ENCODE measurements around the gene SMOC2. TPM values are rescaled to one million over a fixed set of nuclear protein-coding genes. Genes with fewer than 3 reads are reported as not detected.

SMOC2 gene
- total and polyA plus RNA-seq, 2 of the 4 experiments (the other 2 are of a cell fraction), result not detected

DNA sequence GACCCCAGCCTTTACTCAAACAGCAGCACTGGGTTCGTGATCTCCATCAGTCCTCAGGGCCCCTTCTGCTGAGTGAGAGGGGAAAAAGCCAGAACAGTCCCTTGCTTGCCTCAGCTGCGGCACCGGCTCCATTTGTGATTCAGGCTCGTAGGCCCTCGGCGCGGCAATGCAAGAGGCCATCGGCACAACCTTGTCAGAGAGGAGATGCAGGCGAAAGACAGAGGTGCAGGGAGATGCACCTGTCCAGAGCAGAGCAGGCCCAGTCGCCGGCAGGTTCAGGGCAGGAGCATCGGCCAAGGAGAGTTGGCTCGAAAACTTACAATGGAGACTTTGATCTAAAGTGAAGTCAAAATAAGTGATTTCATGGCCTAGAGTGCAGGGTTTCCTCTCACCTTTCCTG lies 171.6 kb downstream of the SMOC2 start:
- Histone ChIP-seq H3K9ac (ENCODE audit: low read depth, low read length) (no peak overlapping the region), H3K27ac (ENCODE audit: insufficient read depth, low read length) (no peak overlapping the region), H2BK5ac (ENCODE audit: low read depth, low read length, poor library complexity, severe bottlenecking) (no peak overlapping the region), H3K27me3 (ENCODE audit: control insufficient read depth, insufficient read depth, low read length) (no peaks in the 10 kb centered on the region), H2BK120ac (ENCODE audit: low read depth, low read length) (no peak overlapping the region), H2BK20ac (ENCODE audit: low read depth, low read length) (no peak overlapping the region), H3K9me1 (ENCODE audit: insufficient read depth, low read length) (no peaks in the 10 kb centered on the region), H2AK9ac (replicated peaks; ENCODE audit: low read depth, low read length, poor library complexity) (no peak overlapping the region), H4K8ac (ENCODE audit: low read depth in 2 of 2, low read length in 2 of 2) (no peak overlapping the region), H3K23ac (ENCODE audit: low read depth, low read length) (no peak overlapping the region), H3K4me2 (ENCODE audit: low read depth, low read length) (no peak overlapping the region), H3K4me1 (ENCODE audit: control insufficient read depth, insufficient read depth, low read length) (no peaks in the 10 kb centered on the region), H3K4me3 (ENCODE audit: insufficient read depth, low read depth, low read length) (no peak overlapping the region), H2BK15ac (ENCODE audit: low read depth, low read length) (no peak overlapping the region), H3K14ac (replicated peaks; ENCODE audit: low read depth, low read length) (no peak overlapping the region), H4K20me1 (ENCODE audit: insufficient read depth, low read length) (no peaks in the 10 kb centered on the region), H2AK5ac (ENCODE audit: low read depth, low read length) (no peak overlapping the region), H2AFZ (replicated peaks; ENCODE audit: low read length, poor library complexity) (no peak overlapping the region), H3K36me3 (ENCODE audit: control insufficient read depth, insufficient read depth, low read length) (no peaks in the 10 kb centered on the region), H4K91ac (ENCODE audit: insufficient read depth, low read depth, low read length) (no peak overlapping the region), H3K79me1 (ENCODE audit: low read depth in 1 of 2, low read length in 2 of 2) (no peaks in the 10 kb centered on the region), H3K9me3 (ENCODE audit: control insufficient read depth, insufficient read depth, low read length) (peaks cover 40% of the 10 kb centered on the region), H3K56ac (ENCODE audit: extremely low read depth, insufficient read depth, low read length) (no peak overlapping the region), H3K4ac (ENCODE audit: low read depth, low read length) (no peak overlapping the region), H4K5ac (ENCODE audit: low read depth, low read length) (no peak overlapping the region), H3K18ac (ENCODE audit: low read depth, low read length) (no peak overlapping the region)
- ChIA-PET POLR2A (ENCODE audit: unreplicated experiment) (no interaction called here), CTCF (no interaction called here)
- WGBS, 2 experiments (ENCODE audit: extremely low coverage in 2 of 2, insufficient read length in 1 of 2), result 80% methylated on average over 6 of the region's 13 CpGs; no CpG with 5 or more reads in 1 of the 2 experiments
- ATAC-seq (ENCODE audit: low read depth) (no peak), DNase-seq (no peak)
- intact Hi-C loops (cut with micrococcal nuclease) (no loop called here), in situ Hi-C loops (cut with MboI; ENCODE audit: low sequenced_read_pairs) (no loop called here), dilution Hi-C loops (cut with HindIII; ENCODE audit: low sequenced_read_pairs, unreplicated experiment) (no loop called here)
- TF ChIP-seq MAZ (IDR thresholded peaks at IDR 0.05; ENCODE audit: borderline replicate concordance, low read depth, low read length) (no peak), RCOR1 (IDR thresholded peaks at IDR 0.05; ENCODE audit: insufficient replicate concordance, low read length) (no peak)
- BruUV-seq (replicated peaks), result no TSS peak

Measured in IMR-90 (cell line).